GM12801 (cell line): ENCODE results near the gene IPPK.

ENCODE experiments used
- TF ChIP-seq, protein P1 (sequence below): IDR thresholded peaks from one replicate; pipeline ENCODE4 v1.5.1; 2011; ENCODE audit warnings: control low read depth; ENCODE audit not compliant: insufficient read length; ENCODE audit errors: extremely low read depth

The IPPK gene

DNA sequence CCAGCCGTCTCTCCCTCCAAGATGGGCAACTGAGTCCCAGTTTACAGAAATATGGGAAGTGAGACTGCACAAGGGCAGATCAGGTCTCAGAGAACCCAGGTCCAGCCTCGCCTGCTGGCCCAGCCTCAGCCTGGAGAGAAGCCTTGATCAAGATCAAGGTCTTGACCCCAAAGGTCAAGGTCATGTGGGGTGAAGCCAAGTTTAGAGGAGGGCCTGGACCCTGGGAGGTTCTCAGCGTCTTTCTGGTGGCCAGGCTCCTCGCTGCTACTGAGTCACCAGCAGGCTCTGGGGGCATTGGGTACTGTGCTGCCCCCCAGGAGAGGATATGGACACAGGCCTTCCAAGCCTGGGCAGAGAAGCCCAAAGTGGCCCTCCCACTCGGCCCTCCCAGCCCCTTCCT, 8.8 kb downstream of the IPPK start:
- TF ChIP-seq, protein P1, sequence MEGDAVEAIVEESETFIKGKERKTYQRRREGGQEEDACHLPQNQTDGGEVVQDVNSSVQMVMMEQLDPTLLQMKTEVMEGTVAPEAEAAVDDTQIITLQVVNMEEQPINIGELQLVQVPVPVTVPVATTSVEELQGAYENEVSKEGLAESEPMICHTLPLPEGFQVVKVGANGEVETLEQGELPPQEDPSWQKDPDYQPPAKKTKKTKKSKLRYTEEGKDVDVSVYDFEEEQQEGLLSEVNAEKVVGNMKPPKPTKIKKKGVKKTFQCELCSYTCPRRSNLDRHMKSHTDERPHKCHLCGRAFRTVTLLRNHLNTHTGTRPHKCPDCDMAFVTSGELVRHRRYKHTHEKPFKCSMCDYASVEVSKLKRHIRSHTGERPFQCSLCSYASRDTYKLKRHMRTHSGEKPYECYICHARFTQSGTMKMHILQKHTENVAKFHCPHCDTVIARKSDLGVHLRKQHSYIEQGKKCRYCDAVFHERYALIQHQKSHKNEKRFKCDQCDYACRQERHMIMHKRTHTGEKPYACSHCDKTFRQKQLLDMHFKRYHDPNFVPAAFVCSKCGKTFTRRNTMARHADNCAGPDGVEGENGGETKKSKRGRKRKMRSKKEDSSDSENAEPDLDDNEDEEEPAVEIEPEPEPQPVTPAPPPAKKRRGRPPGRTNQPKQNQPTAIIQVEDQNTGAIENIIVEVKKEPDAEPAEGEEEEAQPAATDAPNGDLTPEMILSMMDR, result no peak

- TF ChIP-seq, protein P1, result no peak
These were observed 9.7 kb downstream of the IPPK start for GRCh38 chr9:92660266-92660665.

- TF ChIP-seq, protein P1, result no peak
These were observed 10.3 kb downstream of the IPPK start for GRCh38 chr9:92659601-92660000.

DNA sequence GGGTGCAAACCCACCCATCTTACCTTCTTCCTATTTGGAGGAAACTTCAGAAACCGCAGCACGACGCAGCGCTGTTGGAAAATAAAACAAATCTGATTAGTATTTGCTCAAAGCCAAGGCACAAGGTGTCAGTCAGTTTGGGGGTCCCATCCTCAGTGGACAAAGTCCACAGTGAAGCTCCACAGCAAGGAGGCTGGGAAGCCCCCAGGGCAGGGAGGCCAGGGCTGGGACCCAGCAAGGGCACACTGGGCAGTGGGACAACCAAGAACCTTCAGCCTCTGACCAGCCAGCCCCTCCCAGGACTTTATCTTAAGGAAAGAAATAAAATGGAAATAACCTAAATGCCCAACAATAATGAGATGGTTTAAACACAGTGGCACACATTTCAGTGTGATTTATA, 11.3 kb downstream of the IPPK start:
- TF ChIP-seq, protein P1, result no peak

DNA sequence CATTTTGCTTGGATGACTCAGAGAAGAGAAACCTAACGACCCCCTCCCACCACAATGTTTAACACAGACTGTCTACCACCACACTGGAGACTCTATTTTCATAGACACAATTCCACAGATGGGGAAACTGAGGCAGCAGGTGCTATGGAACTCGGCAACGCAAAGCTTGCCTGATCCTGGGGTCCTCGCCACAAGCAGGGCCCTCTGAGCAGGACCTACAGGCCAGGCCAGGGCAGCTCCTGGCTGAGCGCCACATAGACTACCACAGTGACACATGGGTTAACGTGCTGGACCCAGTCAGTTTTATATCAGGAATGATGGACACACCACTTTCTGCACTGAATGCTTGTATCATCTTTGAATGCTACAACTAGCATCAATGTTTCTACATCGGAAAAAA, 11.8 kb downstream of the IPPK start:
- TF ChIP-seq, protein P1, result no peak

- TF ChIP-seq, protein P1, result no peak
These were observed 12.4 kb downstream of the IPPK start for GRCh38 chr9:92657296-92658094.

- TF ChIP-seq, protein P1, result no peak
These were observed 13.4 kb downstream of the IPPK start for GRCh38 chr9:92656537-92656925.
